ENCODE data around the gene ZNF580. TPM values are rescaled to one million over a fixed set of nuclear protein-coding genes. Genes with fewer than 3 reads are reported as not detected.

ZNF580 gene
- total and polyA plus RNA-seq, 12 donors: 8.0 to 101 (median 46.0) TPM

- DNase-seq: no peak
- peaks cover 7 to 18% of the 10 kb centered on the region in 2 donors for H3K4me1 ChIP-seq (replicated peaks in 1 of 2)
- peak overlapping the region in 3 of 4 donors; percentile 66 to 95 (median 81) for H3K4me3 ChIP-seq
- peaks cover 0 to 9% of the 10 kb centered on the region in 2 donors for H3K36me3 ChIP-seq (replicated peaks in 1 of 2)
- H3K27me3 ChIP-seq: no peaks in the 10 kb centered on the region
- WGBS, 4 donors: 4 to 6% (median 5%) methylated on average over 7 to 15 of the region's 15 CpGs
- TF ChIP-seq CTCF (IDR thresholded peaks at IDR 0.05): no peak
- TF ChIP-seq POLR2A (IDR thresholded peaks at IDR 0.05): no peak
- H3K9me3 ChIP-seq (replicated peaks in 1 of 3): no peaks in the 10 kb centered on the region
- peak overlapping the region; percentile 72 to 98 (median 95) for H3K27ac ChIP-seq
- intact Hi-C loops (cut with DNase I): no loop called here
These were observed 40.2 kb upstream of the ZNF580 start for GRCh38 chr19:55600662-55601028.

DNA sequence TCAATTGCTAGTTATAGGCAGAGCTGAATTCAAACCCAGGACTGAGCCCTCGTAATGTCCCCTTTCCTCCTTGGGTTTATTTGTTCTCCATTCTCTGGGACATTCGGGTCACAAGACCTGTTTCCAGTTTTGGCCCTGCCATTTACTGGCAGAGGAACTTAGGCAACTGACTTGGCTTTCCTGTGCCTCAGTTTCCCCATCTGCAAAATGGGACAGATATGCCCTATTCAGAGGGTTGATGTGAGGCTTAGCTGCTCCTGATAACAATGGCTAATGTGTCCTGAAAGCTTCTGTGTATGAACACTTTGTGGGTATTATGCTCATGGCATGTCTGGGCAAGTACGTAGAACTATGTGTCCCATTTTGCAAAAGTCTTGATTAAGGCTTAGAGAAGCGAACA lies 39.7 kb upstream of the ZNF580 start:
- no peak for DNase-seq
- intact Hi-C loops (cut with DNase I): no loop called here
- peak overlapping the region in 4 of 5 donors; percentile 93 to 98 (median 96) for H3K27ac ChIP-seq
- 69 to 76% (median 73%) methylated on average over 4 of the region's 4 CpGs for WGBS, 4 donors
- H3K27me3 ChIP-seq: no peaks in the 10 kb centered on the region
- no peak for TF ChIP-seq CTCF (IDR thresholded peaks at IDR 0.05)
- no peak for TF ChIP-seq POLR2A (IDR thresholded peaks at IDR 0.05)
- H3K36me3 ChIP-seq (replicated peaks in 1 of 2): peaks cover 0 to 5% of the 10 kb centered on the region in 2 donors
- peaks cover 7 to 18% of the 10 kb centered on the region in 2 donors for H3K4me1 ChIP-seq (replicated peaks in 1 of 2)
- H3K9me3 ChIP-seq (replicated peaks in 1 of 3): no peaks in the 10 kb centered on the region
- H3K4me3 ChIP-seq: peak overlapping the region in 2 of 4 donors; percentile 81 to 95

- peaks cover 13 to 27% of the 10 kb centered on the region in 2 donors for H3K4me1 ChIP-seq (replicated peaks in 1 of 2)
- no peak overlapping the region for H3K4me3 ChIP-seq
- 93 to 94% (median 94%) methylated on average over 48 to 60 of the region's 60 CpGs for WGBS, 4 donors
- no peaks in the 10 kb centered on the region for H3K36me3 ChIP-seq (replicated peaks in 1 of 2)
- TF ChIP-seq CTCF (IDR thresholded peaks at IDR 0.05): no peak
- TF ChIP-seq POLR2A (IDR thresholded peaks at IDR 0.05): no peak
- H3K9me3 ChIP-seq (replicated peaks in 1 of 3): no peaks in the 10 kb centered on the region
- H3K27me3 ChIP-seq: no peaks in the 10 kb centered on the region
- peak in 1 of 7 donors; percentile 37 for DNase-seq
- intact Hi-C loops (cut with DNase I): no loop called here
- no peak overlapping the region for H3K27ac ChIP-seq
These were observed 38.4 kb upstream of the ZNF580 start for GRCh38 chr19:55602104-55603001.

DNA sequence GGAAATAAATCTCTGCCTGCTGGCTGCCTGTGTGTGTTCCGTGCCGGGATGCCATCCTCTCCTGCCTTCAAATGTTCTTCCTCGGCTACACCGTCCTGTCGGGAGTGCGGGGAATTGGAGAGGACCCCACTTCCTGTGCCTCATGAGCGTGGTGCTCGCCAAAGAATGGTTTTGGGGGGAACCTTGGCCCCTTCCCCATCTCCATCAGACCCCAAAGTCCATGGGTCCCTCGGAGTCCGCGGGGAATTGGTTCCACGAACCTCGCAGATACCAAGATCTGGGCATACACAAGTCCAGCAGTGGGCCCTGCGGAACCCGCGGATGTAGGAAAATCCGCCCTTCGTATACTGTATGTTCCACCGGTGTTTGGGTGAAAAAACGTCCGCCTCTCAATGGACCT lies 37.7 kb upstream of the ZNF580 start:
- Histone ChIP-seq H3K9me3 (replicated peaks in 1 of 3) (no peaks in the 10 kb centered on the region), H3K4me3 (no peak overlapping the region), H3K36me3 (replicated peaks in 1 of 2) (no peaks in the 10 kb centered on the region), H3K4me1 (replicated peaks in 1 of 2) (peaks cover 13 to 27% of the 10 kb centered on the region in 2 donors), H3K27me3 (no peaks in the 10 kb centered on the region), H3K27ac (no peak overlapping the region)
- TF ChIP-seq POLR2A (IDR thresholded peaks at IDR 0.05) (no peak), CTCF (IDR thresholded peaks at IDR 0.05) (no peak)
- peak in 1 of 7 donors; percentile 30 for DNase-seq
- WGBS, 4 donors: 87 to 93% (median 90%) methylated on average over 20 to 21 of the region's 21 CpGs
- intact Hi-C loops (cut with DNase I): no loop called here
